K562 (cell line): ENCODE data around the gene IKZF4. TPM values are rescaled to one million over a fixed set of nuclear protein-coding genes. Genes with fewer than 3 reads are reported as not detected.

Experiments
- CBX1 ChIP-seq: sonication (generic); IDR thresholded peaks from 2 replicates; pipeline ENCODE4 v1.6.1; 2016; ENCODE audit warnings: antibody characterized with exemption, low read depth, mild to moderate bottlenecking
- FOXK1 ChIP-seq: sonication (generic); formaldehyde crosslinking; IDR thresholded peaks from 2 replicates; pipeline ENCODE4 v1.8.0; 2022; ENCODE audit warnings: missing genetic modification reagents, mild to moderate bottlenecking, borderline replicate concordance
- KAT2B ChIP-seq: IDR thresholded peaks from one replicate; pipeline ENCODE4 v1.6.1; 2012; ENCODE audit warnings: low read depth, mild to moderate bottlenecking, control low read depth, inconsistent platforms, low read length, moderate library complexity
- KDM4B ChIP-seq, 2 experiments: fragments of 450-650 bp in 1 of 2; sonication (generic) in 1 of 2; IDR thresholded peaks; 2 replicates each; pipeline ENCODE4 v1.6.1; 2016 to 2017; ENCODE audit warnings: borderline replicate concordance in 2 of 2, antibody characterized with exemption in 1 of 2, low read depth in 1 of 2, mild to moderate bottlenecking in 1 of 2
- KLF13 ChIP-seq: fragments of 450-650 bp; IDR thresholded peaks from 2 replicates; pipeline ENCODE4 v1.6.1; 2016; ENCODE audit warnings: missing genetic modification characterization, low read depth, mild to moderate bottlenecking, missing compliant biosample characterization, moderate library complexity, borderline replicate concordance
- NFXL1 ChIP-seq: fragments of 450-650 bp; formaldehyde crosslinking; IDR thresholded peaks from 2 replicates; pipeline ENCODE4 v1.4.0; 2021; ENCODE audit warnings: mild to moderate bottlenecking
- RAD21 ChIP-seq, 2 experiments: fragments of 250-450 bp in 1 of 2; fragments of 450-650 bp in 1 of 2; sonication (Bioruptor Pico) in 1 of 2; formaldehyde crosslinking in 1 of 2; IDR thresholded peaks in 1 of 2; conservative IDR thresholded peaks in 1 of 2; 2 replicates each; pipeline versions ENCODE4 v1.4.0 to v1.8.0; 2020 to 2022; ENCODE audit warnings: mild to moderate bottlenecking in 2 of 2, moderate library complexity in 1 of 2
- TBP ChIP-seq: optimal IDR thresholded peaks from 2 replicates; pipeline ENCODE3; 2011; ENCODE audit warnings: low read depth, low read length, improper control_type of control experiment
- XRCC4 ChIP-seq: IDR thresholded peaks from one replicate; pipeline ENCODE4 v1.6.1; 2011; ENCODE audit not compliant: insufficient read depth, insufficient read length; ENCODE audit errors: extremely low read depth
- ZNF717 ChIP-seq: fragments of 250-450 bp; sonication (Bioruptor Pico); IDR thresholded peaks from 2 replicates; pipeline ENCODE4 v1.5.0; 2021
- polyA plus RNA-seq, 8 experiments: library from polyadenylated mRNA; depleted of rRNA in 4 of 8; stranded (reverse) in 5 of 8; unstranded in 3 of 8; fragments of >200 nt; fragmentation: Nextera tagmentation in 2 of 8; fragmentation: Illumina TruSeq in 1 of 8; extraction: Ambion mirVana in 2 of 8; extraction: Trizol in 1 of 8; gene quantifications; 2 replicates each; pipeline versions ENCODE4 v1.2.1 to v1.2.3, GENCODE V29; 2011 to 2014; ENCODE audit warnings: inconsistent platforms in 1 of 8, missing spikeins in 1 of 8
- total RNA-seq, 7 experiments: library from RNA; depleted of rRNA in 6 of 7; stranded (reverse); fragments of >200 nt in 6 of 7; fragmentation: Illumina TruSeq in 2 of 7; extraction: Trizol in 2 of 7; gene quantifications; 2 replicates each; pipeline versions ENCODE4 v1.2.1 to v1.2.3, GENCODE V29; 2011 to 2021; ENCODE audit warnings: low replicate concordance in 1 of 7
- TF ChIP-seq, protein P1 (sequence below): fragments of 250-450 bp; sonication (Bioruptor Pico); IDR thresholded peaks from 2 replicates; pipeline ENCODE4 v1.5.0; 2021; ENCODE audit warnings: mild to moderate bottlenecking, moderate library complexity
- TF ChIP-seq, protein P2 (sequence below): fragments of 250-450 bp; sonication (Bioruptor Pico); IDR thresholded peaks from 2 replicates; pipeline ENCODE4 v1.5.0; 2022; ENCODE audit warnings: mild to moderate bottlenecking
- TF ChIP-seq, protein P3 (sequence below): sonication (generic); formaldehyde crosslinking; IDR thresholded peaks from 2 replicates; pipeline ENCODE4 v1.8.0; 2022; ENCODE audit warnings: mild to moderate bottlenecking, missing genetic modification reagents
- TF ChIP-seq, protein P4 (sequence below): fragments of 250-450 bp; sonication (Bioruptor Pico); IDR thresholded peaks from 2 replicates; pipeline ENCODE4 v1.9.0; 2021; ENCODE audit warnings: mild to moderate bottlenecking, inconsistent platforms
- TF ChIP-seq, protein P5 (sequence below): sonication (generic); formaldehyde crosslinking; IDR thresholded peaks from 2 replicates; pipeline ENCODE4 v1.8.0; 2022; ENCODE audit warnings: missing genetic modification reagents, mild to moderate bottlenecking, moderate library complexity, borderline replicate concordance

The IKZF4 gene
- total and polyA plus RNA-seq, 9 of the 15 experiments (the other 6 are each of a cell fraction or from before 2014, with no cell fraction given), result 1.9 to 16.3 (median 3.6) TPM

DNA sequence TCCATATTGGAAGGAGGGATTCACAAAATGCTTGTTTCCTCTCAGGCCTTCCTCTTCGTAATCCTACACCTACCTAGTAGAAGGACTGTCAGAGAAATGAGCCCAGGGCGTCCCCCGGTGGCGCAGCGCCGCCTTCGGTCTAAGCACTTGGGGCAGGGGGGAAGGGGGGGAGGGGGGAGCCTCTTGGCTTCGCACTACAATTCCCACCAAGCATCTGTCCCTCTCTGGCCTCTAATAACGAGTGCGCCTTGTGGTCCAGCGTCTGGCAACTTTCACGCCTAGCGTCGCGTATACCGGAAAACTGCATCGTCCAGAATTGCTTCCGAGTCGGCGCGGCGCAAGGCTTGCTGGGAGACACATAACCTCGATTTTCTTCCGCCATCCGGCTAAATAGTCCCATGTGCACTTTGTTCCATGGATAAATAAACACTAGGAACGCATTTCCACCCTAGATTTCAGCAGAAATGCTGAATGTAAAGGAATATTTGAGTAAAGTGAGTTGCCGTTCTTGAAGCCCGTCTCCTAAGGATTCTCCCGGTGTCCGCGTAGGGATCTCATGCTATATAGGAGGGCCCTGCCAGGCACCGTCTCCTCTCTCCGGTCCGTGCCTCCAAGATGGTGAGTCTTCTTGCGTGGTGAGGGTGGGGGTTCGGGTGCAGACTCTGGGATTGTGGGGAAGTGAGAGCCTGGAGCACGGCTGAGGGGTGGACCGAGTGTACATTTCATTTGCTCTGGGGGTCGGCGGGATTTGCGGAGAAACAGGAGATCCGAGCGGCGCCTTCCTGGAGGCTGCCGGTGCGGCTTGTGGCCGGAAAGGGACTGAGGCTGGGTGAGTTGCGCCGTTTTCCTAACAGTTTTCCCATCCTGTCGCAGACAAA is 20.9 kb downstream of the IKZF4 start, which contains the start of gene RPS26 (continued):
- TF ChIP-seq, protein P1, sequence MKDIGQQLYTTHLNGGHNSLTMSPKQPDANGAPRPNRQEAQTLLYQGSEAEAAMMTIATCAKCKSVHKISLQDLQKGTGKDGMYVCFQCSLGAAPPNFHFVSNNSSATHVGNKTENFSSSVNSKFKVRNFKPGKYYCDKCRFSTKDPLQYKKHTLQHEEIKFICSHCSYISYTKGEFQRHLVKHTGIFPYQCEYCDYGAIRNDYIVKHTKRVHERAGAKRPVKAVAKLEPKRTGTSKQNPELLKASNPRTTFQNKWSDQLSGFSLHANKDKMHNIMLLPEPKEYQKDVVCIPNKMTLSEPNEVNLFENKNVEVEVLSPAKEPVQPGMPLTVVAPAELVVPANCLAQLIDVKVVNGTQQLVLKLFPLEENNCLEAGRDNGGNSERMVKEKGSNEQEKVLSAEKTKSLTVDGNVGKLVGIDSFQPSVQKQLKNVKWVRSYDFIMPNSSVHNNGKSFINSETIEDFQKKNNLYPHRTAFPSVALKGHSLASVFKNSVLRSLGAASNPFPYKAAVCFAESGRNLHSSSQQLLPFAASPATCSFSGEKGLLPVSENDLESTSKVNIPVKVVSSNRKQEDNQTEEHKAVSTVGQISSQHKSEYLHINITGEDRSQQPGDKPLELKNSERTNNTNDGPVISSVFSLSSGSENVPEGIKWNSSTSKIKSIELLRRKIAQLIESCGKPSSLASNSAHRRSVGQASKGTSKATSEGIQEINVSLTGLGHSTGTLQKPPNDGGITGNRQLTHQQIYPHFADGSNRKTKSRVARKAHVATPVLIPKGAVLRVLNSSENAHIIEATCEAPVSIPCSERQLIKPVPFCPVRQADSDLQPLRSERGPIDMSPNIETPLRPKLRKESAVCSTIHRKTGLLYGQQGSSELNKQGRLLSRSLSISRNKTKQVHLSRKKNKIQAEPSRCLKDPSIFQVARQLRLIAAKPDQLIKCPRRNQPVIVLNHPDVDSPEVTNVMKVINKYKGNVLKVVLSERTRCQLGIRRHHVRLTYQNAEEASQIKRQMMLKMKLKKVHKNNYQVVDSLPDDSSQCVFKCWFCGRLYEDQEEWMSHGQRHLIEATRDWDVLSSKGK (CRISPR knock-in tag), result no peak
- TF ChIP-seq, protein P2, sequence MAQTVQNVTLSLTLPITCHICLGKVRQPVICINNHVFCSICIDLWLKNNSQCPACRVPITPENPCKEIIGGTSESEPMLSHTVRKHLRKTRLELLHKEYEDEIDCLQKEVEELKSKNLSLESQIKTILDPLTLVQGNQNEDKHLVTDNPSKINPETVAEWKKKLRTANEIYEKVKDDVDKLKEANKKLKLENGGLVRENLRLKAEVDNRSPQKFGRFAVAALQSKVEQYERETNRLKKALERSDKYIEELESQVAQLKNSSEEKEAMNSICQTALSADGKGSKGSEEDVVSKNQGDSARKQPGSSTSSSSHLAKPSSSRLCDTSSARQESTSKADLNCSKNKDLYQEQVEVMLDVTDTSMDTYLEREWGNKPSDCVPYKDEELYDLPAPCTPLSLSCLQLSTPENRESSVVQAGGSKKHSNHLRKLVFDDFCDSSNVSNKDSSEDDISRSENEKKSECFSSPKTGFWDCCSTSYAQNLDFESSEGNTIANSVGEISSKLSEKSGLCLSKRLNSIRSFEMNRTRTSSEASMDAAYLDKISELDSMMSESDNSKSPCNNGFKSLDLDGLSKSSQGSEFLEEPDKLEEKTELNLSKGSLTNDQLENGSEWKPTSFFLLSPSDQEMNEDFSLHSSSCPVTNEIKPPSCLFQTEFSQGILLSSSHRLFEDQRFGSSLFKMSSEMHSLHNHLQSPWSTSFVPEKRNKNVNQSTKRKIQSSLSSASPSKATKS, result 0 out of 2 replicates have a peak, but pooled peaks have one; percentile 85
- TF ChIP-seq, protein P3, sequence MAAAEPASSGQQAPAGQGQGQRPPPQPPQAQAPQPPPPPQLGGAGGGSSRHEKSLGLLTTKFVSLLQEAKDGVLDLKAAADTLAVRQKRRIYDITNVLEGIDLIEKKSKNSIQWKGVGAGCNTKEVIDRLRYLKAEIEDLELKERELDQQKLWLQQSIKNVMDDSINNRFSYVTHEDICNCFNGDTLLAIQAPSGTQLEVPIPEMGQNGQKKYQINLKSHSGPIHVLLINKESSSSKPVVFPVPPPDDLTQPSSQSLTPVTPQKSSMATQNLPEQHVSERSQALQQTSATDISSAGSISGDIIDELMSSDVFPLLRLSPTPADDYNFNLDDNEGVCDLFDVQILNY (CRISPR knock-in tag), result peak; percentile 64; the same call in 1 of the 2 replicates
- TF ChIP-seq KLF13 (tag) (peak; percentile 69), RAD21 (CRISPR knock-in tag; conservative IDR thresholded peaks at IDR 0.05 in 1 of 2, IDR thresholded peaks at IDR 0.05 in 1 of 2) (peak; percentile 65 to 79), TBP (peak; percentile 99), FOXK1 (CRISPR knock-in tag) (0 out of 2 replicates have a peak, but pooled peaks have one; percentile 19), KAT2B (no peak), XRCC4 (no peak), KDM4B (IDR thresholded peaks at IDR 0.05; ENCODE audit: borderline replicate concordance in 2 of 2, low read depth in 1 of 2) (peak in 1 of 2 experiments; percentile 91; a peak in 2 of 4 replicates), ZNF717 (CRISPR knock-in tag) (no peak), NFXL1 (CRISPR knock-in tag) (no peak), CBX1 (peak; percentile 95)
- TF ChIP-seq, protein P4, sequence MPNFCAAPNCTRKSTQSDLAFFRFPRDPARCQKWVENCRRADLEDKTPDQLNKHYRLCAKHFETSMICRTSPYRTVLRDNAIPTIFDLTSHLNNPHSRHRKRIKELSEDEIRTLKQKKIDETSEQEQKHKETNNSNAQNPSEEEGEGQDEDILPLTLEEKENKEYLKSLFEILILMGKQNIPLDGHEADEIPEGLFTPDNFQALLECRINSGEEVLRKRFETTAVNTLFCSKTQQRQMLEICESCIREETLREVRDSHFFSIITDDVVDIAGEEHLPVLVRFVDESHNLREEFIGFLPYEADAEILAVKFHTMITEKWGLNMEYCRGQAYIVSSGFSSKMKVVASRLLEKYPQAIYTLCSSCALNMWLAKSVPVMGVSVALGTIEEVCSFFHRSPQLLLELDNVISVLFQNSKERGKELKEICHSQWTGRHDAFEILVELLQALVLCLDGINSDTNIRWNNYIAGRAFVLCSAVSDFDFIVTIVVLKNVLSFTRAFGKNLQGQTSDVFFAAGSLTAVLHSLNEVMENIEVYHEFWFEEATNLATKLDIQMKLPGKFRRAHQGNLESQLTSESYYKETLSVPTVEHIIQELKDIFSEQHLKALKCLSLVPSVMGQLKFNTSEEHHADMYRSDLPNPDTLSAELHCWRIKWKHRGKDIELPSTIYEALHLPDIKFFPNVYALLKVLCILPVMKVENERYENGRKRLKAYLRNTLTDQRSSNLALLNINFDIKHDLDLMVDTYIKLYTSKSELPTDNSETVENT, result 0 out of 2 replicates have a peak, but pooled peaks have one; percentile 34
- TF ChIP-seq, protein P5, sequence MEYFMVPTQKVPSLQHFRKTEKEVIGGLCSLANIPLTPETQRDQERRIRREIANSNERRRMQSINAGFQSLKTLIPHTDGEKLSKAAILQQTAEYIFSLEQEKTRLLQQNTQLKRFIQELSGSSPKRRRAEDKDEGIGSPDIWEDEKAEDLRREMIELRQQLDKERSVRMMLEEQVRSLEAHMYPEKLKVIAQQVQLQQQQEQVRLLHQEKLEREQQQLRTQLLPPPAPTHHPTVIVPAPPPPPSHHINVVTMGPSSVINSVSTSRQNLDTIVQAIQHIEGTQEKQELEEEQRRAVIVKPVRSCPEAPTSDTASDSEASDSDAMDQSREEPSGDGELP (CRISPR knock-in tag), result peak; percentile 70
